Naive thymus-derived CD8-positive, alpha-beta T cell (primary cell): ENCODE measurements around the gene ARHGAP4. TPM values are rescaled to one million over a fixed set of nuclear protein-coding genes. Genes with fewer than 3 reads are reported as not detected.
A peak's percentile ranks its signal among the peaks of the same experiment; 100 is the strongest.

ENCODE experiments used
- ATAC-seq, 2 donors: fragments of 150-1000 bp; cut with Tn5 transposase in 1 of 2; sonication (Bioruptor Pico), chemical (Tn5 transposase) in 1 of 2; 1 replicate in 1 of 2; 2 replicates in 1 of 2; pipeline ENCODE4 v1.10.0; 2021; ENCODE audit warnings: mild to moderate bottlenecking in 2 of 2, moderate library complexity in 2 of 2
- POLR2A ChIA-PET: fragments of 350-600 bp; sonication (Branson Sonifier 250); formaldehyde crosslinking; loops from one replicate; lab custom pipeline; 2021; ENCODE audit warnings: antibody characterized with exemption; lab: Charles Lee
- DNase-seq, 10 donors: peaks; one replicate each; pipeline versions ENCODE4 v3.0.0 to v3.0.0-alpha.2; 2020 to 2022
- H3K27ac Mint-ChIP-seq, 10 donors: one replicate each; pipeline ENCODE4 v1.8.0; 2020 to 2022; ENCODE audit warnings: mild to moderate bottlenecking in 10 of 10, mixed read lengths in 10 of 10, moderate library complexity in 4 of 10, inconsistent platforms in 1 of 10
- H3K27me3 Mint-ChIP-seq, 5 donors: one replicate each; pipeline ENCODE4 v1.8.0; 2021 to 2022; ENCODE audit warnings: mixed read lengths in 5 of 5
- H3K36me3 Mint-ChIP-seq, 3 donors: one replicate each; pipeline ENCODE4 v1.8.0; 2020 to 2022; ENCODE audit warnings: mixed read lengths in 3 of 3, mild to moderate bottlenecking in 2 of 3, inconsistent platforms in 1 of 3
- H3K4me1 Mint-ChIP-seq, 4 donors: one replicate each; pipeline ENCODE4 v1.8.0; 2021 to 2022; ENCODE audit warnings: mixed read lengths in 4 of 4
- H3K4me3 Mint-ChIP-seq, 10 donors: one replicate each; pipeline ENCODE4 v1.8.0; 2020 to 2022; ENCODE audit warnings: mild to moderate bottlenecking in 10 of 10, mixed read lengths in 10 of 10, moderate library complexity in 6 of 10, inconsistent platforms in 1 of 10
- H3K9me3 Mint-ChIP-seq, 9 donors: one replicate each; pipeline ENCODE4 v1.8.0; 2020 to 2022; ENCODE audit warnings: mixed read lengths in 9 of 9, mild to moderate bottlenecking in 3 of 9, inconsistent platforms in 1 of 9, moderate library complexity in 1 of 9
- polyA plus RNA-seq, 3 donors: library from polyadenylated mRNA; unstranded; fragments of 300-500 nt; fragmentation: Illumina TruSeq; gene quantifications; one replicate each; pipeline ENCODE4 v1.2.3, GENCODE V29; 2021
- total RNA-seq, 8 experiments: library from RNA in 2 of 8; stranded (reverse) in 2 of 8; gene quantifications; one replicate each; pipeline ENCODE4 v1.2.3 and lab custom pipeline; 2021 to 2026

Gene ARHGAP4
- total RNA-seq (100 to 1,000 TPM; 324 to 353 TPM), polyA plus RNA-seq (100 to 1,000 TPM in 1 of 3 donors, 10 to 100 TPM in 2; 58.9 to 112 (median 96.6) TPM), total RNA-seq (lab: John Stamatoyannopoulos, UW) (115 to 487 (median 287) reads per million in 6 experiments)

GRCh38 chrX:153925739-153926551 is at the start of gene ARHGAP4:
TSS of gene ARHGAP4 (minus strand) at chrX:153926264. CDS start at chrX:153926202, 62 bp downstream.
- Mint-ChIP-seq H3K4me1 (peaks cover 10 to 44% (median 38%) of the 10 kb centered on the region in 4 donors), H3K9me3 (no peaks in the 10 kb centered on the region), H3K4me3 (peak within 1 kb of the TSS; percentile 82 to 96 (median 93)), H3K27ac (peak within 1 kb of the TSS; percentile 94 to 100 (median 99)), H3K36me3 (peaks cover 0 to 6% (median 2%) of the 10 kb centered on the region in 3 donors), H3K27me3 (no peaks in the 10 kb centered on the region)
- DNase-seq, result peak; percentile 18 to 64 (median 36)
- peak in 1 of 2 donors; percentile 5 for ATAC-seq
- POLR2A ChIA-PET, result interaction anchor here (0.7 to 17.6 kb wide), 15 partner anchors 9 to 561 kb away, joined by 3 to 388 read pairs (median 4); partner anchors contain the start of genes AVPR2, EMD, HCFC1 and IDH3G

- no peak for DNase-seq
- Mint-ChIP-seq H3K36me3 (peaks cover 0 to 4% (median 0%) of the 10 kb centered on the region in 3 donors), H3K4me1 (peaks cover 6 to 22% (median 16%) of the 10 kb centered on the region in 4 donors), H3K27ac (peak overlapping the region; percentile 85 to 98 (median 96)), H3K9me3 (no peaks in the 10 kb centered on the region), H3K4me3 (peak overlapping the region in 9 of 10 donors; percentile 11 to 92 (median 63)), H3K27me3 (no peaks in the 10 kb centered on the region)
- POLR2A ChIA-PET, result interaction anchor here (1.5 to 6.2 kb wide), 3 partner anchors 11 to 49 kb away, joined by 7 to 69 read pairs (median 8); partner anchors contain the start of genes ARHGAP4 and IRAK1
- no peak for ATAC-seq
Measured at GRCh38 chrX:153974726-153975286, 48.7 kb upstream of the ARHGAP4 start.

- ATAC-seq (no peak), DNase-seq (no peak)
- Mint-ChIP-seq H3K4me3 (peak overlapping the region; percentile 47 to 94 (median 90)), H3K4me1 (peaks cover 6 to 23% (median 20%) of the 10 kb centered on the region in 4 donors), H3K9me3 (no peaks in the 10 kb centered on the region), H3K36me3 (peaks cover 0 to 4% (median 0%) of the 10 kb centered on the region in 3 donors), H3K27me3 (no peaks in the 10 kb centered on the region), H3K27ac (peak overlapping the region; percentile 85 to 98 (median 96))
- POLR2A ChIA-PET, result interaction anchor here (0.6 to 6.2 kb wide), 6 partner anchors 7 to 434 kb away, joined by 3 to 69 read pairs (median 8); partner anchors contain the start of genes ARHGAP4, IRAK1 and MECP2
Measured at GRCh38 chrX:153974003-153974725, 48.1 kb upstream of the ARHGAP4 start.

GRCh38 chrX:153973127-153974002 is 47.3 kb upstream of the ARHGAP4 start:
- Mint-ChIP-seq H3K36me3 (peaks cover 0 to 4% (median 0%) of the 10 kb centered on the region in 3 donors), H3K9me3 (no peaks in the 10 kb centered on the region), H3K4me3 (peak overlapping the region; percentile 80 to 94 (median 90)), H3K27ac (peak overlapping the region; percentile 89 to 98 (median 96)), H3K4me1 (peaks cover 6 to 26% (median 22%) of the 10 kb centered on the region in 4 donors), H3K27me3 (no peaks in the 10 kb centered on the region)
- peak in 1 of 2 donors; percentile 0 for ATAC-seq
- no peak for DNase-seq
- POLR2A ChIA-PET, result interaction anchor here (0.6 to 7.9 kb wide), 13 partner anchors 8 to 516 kb away, joined by 3 to 131 read pairs (median 8); partner anchors contain the start of genes ARHGAP4, IRAK1, MECP2 and SLC10A3

GRCh38 chrX:153972368-153973126 is 46.5 kb upstream of the ARHGAP4 start, which contains the start of gene TMEM187:
TSS of gene TMEM187 (plus strand) at chrX:153972754. CDS start at chrX:153982063, 9,309 bp downstream.
- Mint-ChIP-seq H3K27ac (peak within 1 kb of the TSS; percentile 96 to 100 (median 100)), H3K4me1 (peaks cover 9 to 34% (median 30%) of the 10 kb centered on the region in 4 donors), H3K36me3 (peaks cover 0 to 4% (median 0%) of the 10 kb centered on the region in 3 donors), H3K4me3 (peak within 1 kb of the TSS; percentile 94 to 100 (median 100)), H3K27me3 (no peaks in the 10 kb centered on the region), H3K9me3 (no peaks in the 10 kb centered on the region)
- DNase-seq (peak; percentile 81 to 93 (median 84)), ATAC-seq (peak; percentile 49 to 54)
- POLR2A ChIA-PET, result interaction anchor here (1.1 to 7.9 kb wide), 14 partner anchors 9 to 575 kb away, joined by 3 to 131 read pairs (median 8); partner anchors contain the start of genes ARHGAP4, G6PD, IDH3G and IKBKG

- ATAC-seq (peak; percentile 46 to 50), DNase-seq (peak; percentile 80 to 98 (median 88))
- POLR2A ChIA-PET, result interaction anchor here (0.5 to 7.9 kb wide), 30 partner anchors 10 to 791 kb away, joined by 3 to 131 read pairs (median 6); partner anchors contain the start of genes ARHGAP4, DKC1, EMD and G6PD
- H3K27me3 Mint-ChIP-seq, result no peaks in the 10 kb centered on the region
- H3K36me3 Mint-ChIP-seq, result peaks cover 0 to 4% (median 0%) of the 10 kb centered on the region in 3 donors
- no peaks in the 10 kb centered on the region for H3K9me3 Mint-ChIP-seq
- peaks cover 13 to 43% (median 38%) of the 10 kb centered on the region in 4 donors for H3K4me1 Mint-ChIP-seq
- peak within 1 kb of the TSS; percentile 96 to 100 (median 100) for H3K27ac Mint-ChIP-seq
- H3K4me3 Mint-ChIP-seq, result peak within 1 kb of the TSS; percentile 94 to 100 (median 100)
Measured at GRCh38 chrX:153971450-153972367, 45.6 kb upstream of the ARHGAP4 start, which contains the start of gene HCFC1. TSS of gene HCFC1 (minus strand) at chrX:153971818. CDS start at chrX:153970840, 978 bp downstream.

- peak overlapping the region; percentile 94 to 100 (median 100) for H3K4me3 Mint-ChIP-seq
- POLR2A ChIA-PET, result interaction anchor here (0.6 to 7.9 kb wide), 28 partner anchors 10 to 792 kb away, joined by 3 to 131 read pairs (median 7); partner anchors contain the start of genes ARHGAP4, DKC1, EMD and G6PD
- H3K27me3 Mint-ChIP-seq, result no peaks in the 10 kb centered on the region
- H3K36me3 Mint-ChIP-seq, result peaks cover 0 to 4% (median 0%) of the 10 kb centered on the region in 3 donors
- H3K9me3 Mint-ChIP-seq, result no peaks in the 10 kb centered on the region
- ATAC-seq (peak; percentile 37 to 41), DNase-seq (peak in 9 of 10 donors; percentile 72 to 94 (median 82))
- peaks cover 15 to 48% (median 44%) of the 10 kb centered on the region in 4 donors for H3K4me1 Mint-ChIP-seq
- peak overlapping the region; percentile 96 to 100 (median 100) for H3K27ac Mint-ChIP-seq
Measured at GRCh38 chrX:153971124-153971449, 45.0 kb upstream of the ARHGAP4 start.

- POLR2A ChIA-PET, result interaction anchor here (0.6 to 7.9 kb wide), 26 partner anchors 11 to 792 kb away, joined by 3 to 131 read pairs (median 7); partner anchors contain the start of genes ARHGAP4, DKC1, EMD and IDH3G
- Mint-ChIP-seq H3K4me1 (peaks cover 15 to 49% (median 47%) of the 10 kb centered on the region in 4 donors), H3K36me3 (peaks cover 0 to 4% (median 0%) of the 10 kb centered on the region in 3 donors), H3K27me3 (no peaks in the 10 kb centered on the region), H3K4me3 (peak overlapping the region; percentile 94 to 100 (median 100)), H3K9me3 (no peaks in the 10 kb centered on the region), H3K27ac (peak overlapping the region; percentile 96 to 100 (median 100))
- DNase-seq (peak in 1 of 10 donors; percentile 70), ATAC-seq (peak; percentile 10 to 16)
Measured at GRCh38 chrX:153970357-153971123, 44.5 kb upstream of the ARHGAP4 start.
